SK-N-SH (cell line): ENCODE results near the gene TSPYL4.

ENCODE experiments used
- CHD2 ChIP-seq: fragments of 150-350 bp; IDR thresholded peaks from 2 replicates; pipeline ENCODE4 v1.6.1; 2018; ENCODE audit warnings: low read length; ENCODE audit not compliant: partially characterized antibody
- CTCF ChIP-seq: fragments of 200-600 bp; sonication (generic); IDR thresholded peaks from 2 replicates; pipeline ENCODE4 v1.6.1; 2017; ENCODE audit warnings: antibody characterized with exemption, mild to moderate bottlenecking, moderate library complexity
- ELF1 ChIP-seq: IDR thresholded peaks from 2 replicates; pipeline ENCODE4 v1.4.0; 2012
- EZH2phosphoT487 ChIP-seq: fragments of 200-600 bp; sonication (generic); IDR thresholded peaks from 2 replicates; pipeline ENCODE4 v1.6.1; 2017; ENCODE audit warnings: low read depth, mixed run types, mild to moderate bottlenecking, antibody characterized with exemption, moderate library complexity, borderline replicate concordance
- NRF1 ChIP-seq: IDR thresholded peaks from 2 replicates; pipeline ENCODE4 v1.6.1; 2012; ENCODE audit warnings: low read depth, mild to moderate bottlenecking, low read length
- PBX3 ChIP-seq: IDR thresholded peaks from 2 replicates; pipeline ENCODE4; 2012
- REST ChIP-seq: IDR thresholded peaks from 2 replicates; pipeline ENCODE4 v1.6.1; 2012; ENCODE audit warnings: mild to moderate bottlenecking, low read depth, low read length, moderate library complexity
- RXRA ChIP-seq: IDR thresholded peaks from 2 replicates; pipeline ENCODE4 v1.4.0; 2012; ENCODE audit warnings: low read depth, mild to moderate bottlenecking, borderline replicate concordance
- TEAD4 ChIP-seq: IDR thresholded peaks from 2 replicates; pipeline ENCODE4 v1.4.0; 2012; ENCODE audit warnings: mild to moderate bottlenecking, borderline replicate concordance; ENCODE audit not compliant: insufficient read depth

GRCh38 chr6:116292553-116292952 is 38.7 kb upstream of the TSPYL4 start:
- TF ChIP-seq CHD2 (no peak), EZH2phosphoT487 (no peak), RXRA (no peak), REST (no peak), ELF1 (no peak), TEAD4 (no peak), CTCF (no peak), NRF1 (no peak), PBX3 (no peak)
